ENCODE results near the gene SMC3. TPM values are rescaled to one million over a fixed set of nuclear protein-coding genes. Genes with fewer than 3 reads are reported as not detected.

SMC3 gene
- polyA plus RNA-seq, 1 of the 3 experiments (the other 2 are of a cell fraction), result 10.1 TPM

DNA sequence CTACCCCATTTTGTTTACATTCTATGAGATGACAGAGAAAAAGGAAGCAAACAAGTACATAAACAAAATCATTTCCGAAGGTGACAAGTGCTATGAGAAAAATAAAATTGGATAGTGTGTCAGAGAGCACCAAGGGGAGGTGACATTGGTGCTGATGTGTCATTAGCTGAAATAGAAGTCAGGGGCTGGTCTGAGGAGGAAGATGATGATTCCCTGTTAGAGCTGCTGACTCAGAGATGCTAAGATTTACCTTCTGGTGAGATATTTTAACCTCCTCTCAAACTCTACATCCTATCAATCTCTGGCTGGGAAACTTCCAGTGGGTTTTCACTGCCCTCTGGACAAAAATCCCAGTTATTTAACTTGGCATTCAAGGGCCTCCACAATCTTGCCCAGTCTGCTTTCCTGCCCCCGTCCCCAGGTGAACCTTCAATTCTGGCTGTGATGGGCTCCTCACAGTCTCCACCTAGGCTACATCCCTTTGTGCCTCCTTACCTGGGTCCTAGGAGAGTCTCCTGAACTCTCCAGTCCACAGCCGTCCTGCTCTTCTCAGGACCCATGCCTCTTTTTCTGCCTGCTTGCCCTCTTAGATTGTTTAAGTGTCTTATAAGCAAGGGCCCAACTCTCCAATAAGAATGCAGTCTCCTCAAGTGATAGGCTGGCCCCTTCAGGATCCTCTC is 43.2 kb upstream of the SMC3 start:
- Histone ChIP-seq H3K4me1 (ENCODE audit: control insufficient read depth in 1 of 2, insufficient read depth in 2 of 2, low read depth in 1 of 2, low read length in 1 of 2) (peaks cover 8 to 44% of the 10 kb centered on the region in 2 experiments; a peak in 3 of 4 replicates), H3K27ac (ENCODE audit: low read depth in 2 of 2, low read length in 1 of 2) (0 out of 4 replicates have a peak overlapping the region, but pooled peaks of 1 of the 2 experiments have one; percentile 2), H3K4me3 (ENCODE audit: low read depth in 2 of 2, low read length in 1 of 2) (no peak overlapping the region), H3K36me3 (replicated peaks in 1 of 2; ENCODE audit: control insufficient read depth in 1 of 2, insufficient read depth in 2 of 2, low read length in 1 of 2) (no peaks in the 10 kb centered on the region), H3F3A (replicated peaks; ENCODE audit: insufficient read depth) (peaks cover 34% of the 10 kb centered on the region), H3K4me2 (no peak overlapping the region), H3K9me2 (no peaks in the 10 kb centered on the region), H4K20me1 (ENCODE audit: insufficient read depth) (no peaks in the 10 kb centered on the region), H2AFZ (ENCODE audit: low read depth) (no peak overlapping the region), H3K27me3 (ENCODE audit: insufficient read depth) (no peaks in the 10 kb centered on the region), H3K9me3 (no peaks in the 10 kb centered on the region), H3K9ac (no peak overlapping the region), H3K79me2 (ENCODE audit: insufficient read depth) (no peaks in the 10 kb centered on the region; the same call in 1 of the 2 replicates)
- 90% methylated on average over 3 of the region's 3 CpGs for WGBS (ENCODE audit: low lambda C conversion rate)
- CTCF ChIA-PET, result interaction anchor here (1.0 to 1.4 kb wide), 2 partner anchors 26 to 170 kb away, joined by 3 read pairs; no protein-coding TSS in a partner anchor
- no peak for DNase-seq
- POLR2A ChIA-PET, result no interaction called here
- TF ChIP-seq, protein P1, sequence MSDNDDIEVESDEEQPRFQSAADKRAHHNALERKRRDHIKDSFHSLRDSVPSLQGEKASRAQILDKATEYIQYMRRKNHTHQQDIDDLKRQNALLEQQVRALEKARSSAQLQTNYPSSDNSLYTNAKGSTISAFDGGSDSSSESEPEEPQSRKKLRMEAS (IDR thresholded peaks at IDR 0.05; ENCODE audit: low read depth), result no peak
- TF ChIP-seq SIN3A (IDR thresholded peaks at IDR 0.05; ENCODE audit: borderline replicate concordance, low read depth, low read length) (no peak), ELF1 (IDR thresholded peaks at IDR 0.05) (no peak)

GRCh38 chr10:110524859-110525232 is 42.6 kb upstream of the SMC3 start:
- Histone ChIP-seq H4K20me1 (ENCODE audit: insufficient read depth) (no peaks in the 10 kb centered on the region), H3K9me2 (no peaks in the 10 kb centered on the region), H3K9me3 (no peaks in the 10 kb centered on the region), H3K4me1 (ENCODE audit: control insufficient read depth in 1 of 2, insufficient read depth in 2 of 2, low read depth in 1 of 2, low read length in 1 of 2) (peaks cover 8 to 48% of the 10 kb centered on the region in 2 experiments; a peak in 3 of 4 replicates), H3K9ac (no peak overlapping the region), H3F3A (replicated peaks; ENCODE audit: insufficient read depth) (peaks cover 34% of the 10 kb centered on the region), H3K4me3 (ENCODE audit: low read depth in 2 of 2, low read length in 1 of 2) (no peak overlapping the region), H3K36me3 (replicated peaks in 1 of 2; ENCODE audit: control insufficient read depth in 1 of 2, insufficient read depth in 2 of 2, low read length in 1 of 2) (no peaks in the 10 kb centered on the region), H2AFZ (ENCODE audit: low read depth) (no peak overlapping the region), H3K27ac (ENCODE audit: low read depth in 2 of 2, low read length in 1 of 2) (0 out of 4 replicates have a peak overlapping the region, but pooled peaks of 1 of the 2 experiments have one; percentile 2), H3K4me2 (no peak overlapping the region), H3K79me2 (ENCODE audit: insufficient read depth) (no peaks in the 10 kb centered on the region; the same call in 1 of the 2 replicates), H3K27me3 (ENCODE audit: insufficient read depth) (no peaks in the 10 kb centered on the region)
- DNase-seq, result no peak
- CTCF ChIA-PET, result interaction anchor here (1.4 kb wide), 1 partner anchor 171 kb away, joined by 3 read pairs; no protein-coding TSS in a partner anchor
- TF ChIP-seq RFX5 (IDR thresholded peaks at IDR 0.05; ENCODE audit: low read length) (no peak), MEF2A (IDR thresholded peaks at IDR 0.05; ENCODE audit: borderline replicate concordance, low read depth) (no peak), FOSL2 (IDR thresholded peaks at IDR 0.05; ENCODE audit: borderline replicate concordance, low read depth) (no peak), NFIC (IDR thresholded peaks at IDR 0.05; ENCODE audit: borderline replicate concordance) (no peak), USF1 (IDR thresholded peaks at IDR 0.05; ENCODE audit: borderline replicate concordance, low read depth) (no peak), SIN3A (IDR thresholded peaks at IDR 0.05; ENCODE audit: borderline replicate concordance, low read depth, low read length) (no peak), MXI1 (IDR thresholded peaks at IDR 0.05; ENCODE audit: low read depth, low read length) (no peak), TAF1 (IDR thresholded peaks at IDR 0.05; ENCODE audit: borderline replicate concordance, low read depth, low read length) (no peak), RCOR1 (IDR thresholded peaks at IDR 0.05; ENCODE audit: low read length) (no peak), RXRA (IDR thresholded peaks at IDR 0.05; ENCODE audit: borderline replicate concordance, low read depth) (no peak)
- TF ChIP-seq, protein P2, sequence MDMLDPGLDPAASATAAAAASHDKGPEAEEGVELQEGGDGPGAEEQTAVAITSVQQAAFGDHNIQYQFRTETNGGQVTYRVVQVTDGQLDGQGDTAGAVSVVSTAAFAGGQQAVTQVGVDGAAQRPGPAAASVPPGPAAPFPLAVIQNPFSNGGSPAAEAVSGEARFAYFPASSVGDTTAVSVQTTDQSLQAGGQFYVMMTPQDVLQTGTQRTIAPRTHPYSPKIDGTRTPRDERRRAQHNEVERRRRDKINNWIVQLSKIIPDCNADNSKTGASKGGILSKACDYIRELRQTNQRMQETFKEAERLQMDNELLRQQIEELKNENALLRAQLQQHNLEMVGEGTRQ (IDR thresholded peaks at IDR 0.05; ENCODE audit: borderline replicate concordance, low read depth, low read length), result no peak
- 94% methylated on average over 2 of the region's 2 CpGs for WGBS (ENCODE audit: low lambda C conversion rate)
- POLR2A ChIA-PET, result no interaction called here

Data from SK-N-SH (cell line).